Retinal pigment epithelial cell (primary cell): ENCODE results near the gene HNRNPA2B1.

ENCODE experiments used
- DNase-seq: peaks from one replicate; pipeline ENCODE4 v3.0.0-alpha.2; 2010; ENCODE audit warnings: low read depth
- H3K4me3 ChIP-seq: 2 replicates; pipeline ENCODE4 v1.5.1; 2011; ENCODE audit warnings: mild to moderate bottlenecking, low read length, control low read depth, moderate library complexity
- CTCF ChIP-seq: conservative IDR thresholded peaks from 2 replicates; pipeline ENCODE4 v1.5.1; 2011; ENCODE audit warnings: low read depth, low read length, control low read depth, inconsistent platforms

The HNRNPA2B1 gene

GRCh38 chr7:26200444-26201246, at the start of gene HNRNPA2B1:
HNRNPA2B1 (minus strand) TSS chr7:26200746; CDS start chr7:26200577, 169 bp downstream.
- TF ChIP-seq CTCF = no peak
- peak within 1 kb of the TSS; percentile 99 for H3K4me3 ChIP-seq
- peak; percentile 87 for DNase-seq

DNA sequence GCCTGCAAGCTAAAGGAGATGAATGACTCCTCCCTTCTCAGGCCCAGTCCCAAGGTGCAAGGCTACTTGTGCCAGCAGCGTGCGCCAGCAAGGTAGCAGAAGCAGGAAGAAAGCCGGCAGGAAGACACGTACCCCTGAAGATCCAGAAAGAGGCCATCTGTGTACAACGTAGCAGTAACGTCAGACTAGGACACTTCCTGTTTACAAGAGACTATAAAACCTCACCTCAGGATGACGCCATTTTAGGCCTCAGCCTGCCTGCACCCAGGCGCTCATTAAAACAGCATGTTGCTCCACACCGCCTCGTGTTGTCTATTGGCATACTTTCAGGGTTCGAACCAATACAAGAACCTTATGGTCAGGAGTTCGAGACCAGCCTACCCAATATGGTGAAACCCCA, 49.7 kb upstream of the HNRNPA2B1 start:
- no peak for TF ChIP-seq CTCF
- DNase-seq = no peak
- H3K4me3 ChIP-seq = no peak overlapping the region

DNA sequence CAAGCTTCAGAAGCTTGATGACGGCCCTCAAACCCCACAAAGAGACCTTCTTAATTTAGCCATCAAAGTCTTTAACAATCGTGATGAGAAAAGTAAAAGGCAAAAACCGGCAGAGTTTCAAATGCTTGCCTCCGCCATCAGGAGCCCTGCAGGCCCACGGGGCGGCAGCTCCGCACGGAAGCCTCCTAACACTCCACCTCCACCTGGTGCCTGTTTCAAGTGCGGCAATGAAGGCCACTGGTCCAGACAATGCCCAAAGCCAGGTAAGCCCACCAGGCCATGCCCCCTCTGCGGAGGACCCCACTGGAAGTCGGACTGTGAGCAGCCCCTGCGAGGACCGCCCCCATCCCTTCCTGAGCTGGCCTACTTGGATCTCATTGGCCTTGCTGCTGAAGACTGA, 44.6 kb upstream of the HNRNPA2B1 start:
- no peak for TF ChIP-seq CTCF
- no peak overlapping the region for H3K4me3 ChIP-seq

GRCh38 chr7:26238032-26238431, 37.5 kb upstream of the HNRNPA2B1 start:
- no peak overlapping the region for H3K4me3 ChIP-seq
- DNase-seq = no peak
- no peak for TF ChIP-seq CTCF

More for the DNA sequence above, 44.6 kb upstream of the HNRNPA2B1 start:
- no peak for DNase-seq

DNA sequence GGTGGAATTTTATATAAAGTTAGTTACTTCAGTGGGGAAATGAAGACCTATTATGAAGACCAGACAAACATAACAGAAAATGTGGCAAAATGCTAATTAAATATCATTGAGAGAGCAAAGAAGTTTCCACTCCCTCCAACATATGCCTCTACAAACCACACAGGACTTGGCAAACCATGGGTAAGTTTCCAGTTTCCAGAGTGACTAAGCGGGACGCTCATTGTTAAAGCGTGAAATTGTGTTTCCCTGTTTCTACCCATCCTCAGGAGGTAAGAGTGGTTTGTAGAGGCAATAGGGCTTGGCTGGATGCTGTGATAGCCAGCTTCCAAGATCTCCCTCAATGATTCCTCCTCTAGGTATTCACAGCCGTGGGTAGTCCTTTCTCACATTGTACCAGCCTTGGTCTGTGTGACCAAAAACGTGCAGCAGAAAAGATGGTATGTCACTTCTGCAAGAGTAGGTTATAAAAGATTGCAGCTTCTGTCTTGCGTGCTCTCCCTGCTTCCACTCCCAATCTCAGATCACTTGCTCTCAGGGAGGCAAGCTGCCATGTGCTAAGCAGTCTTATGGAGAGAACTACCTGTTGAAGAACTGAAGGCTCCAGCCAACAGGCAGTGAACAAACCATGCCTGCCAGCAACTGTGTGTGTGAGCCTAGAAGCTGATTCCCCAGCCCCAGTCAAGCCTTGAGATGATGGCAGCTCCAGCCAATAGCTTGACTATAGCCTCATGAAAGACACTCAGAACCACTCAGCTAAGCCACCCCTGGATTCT, 36.7 kb upstream of the HNRNPA2B1 start:
- DNase-seq = no peak
- no peak for TF ChIP-seq CTCF
- no peak overlapping the region for H3K4me3 ChIP-seq

GRCh38 chr7:26233902-26234511, 33.5 kb upstream of the HNRNPA2B1 start:
- TF ChIP-seq CTCF = no peak
- DNase-seq = no peak
- no peak overlapping the region for H3K4me3 ChIP-seq
